HG03095 (cell line): ENCODE data around the gene SRGN.
"Not testable (repeated sequence)": the region's sequence is repeated elsewhere in the genome, so short reads cannot be mapped to it uniquely, and the experiment has no call there.

Experiments
- ATAC-seq: cut with Tn5 transposase; IDR thresholded peaks from one replicate; pipeline ENCODE4 v1.9.1; 2021; ENCODE audit warnings: moderate library complexity; ENCODE audit not compliant: unreplicated experiment

SRGN gene

DNA sequence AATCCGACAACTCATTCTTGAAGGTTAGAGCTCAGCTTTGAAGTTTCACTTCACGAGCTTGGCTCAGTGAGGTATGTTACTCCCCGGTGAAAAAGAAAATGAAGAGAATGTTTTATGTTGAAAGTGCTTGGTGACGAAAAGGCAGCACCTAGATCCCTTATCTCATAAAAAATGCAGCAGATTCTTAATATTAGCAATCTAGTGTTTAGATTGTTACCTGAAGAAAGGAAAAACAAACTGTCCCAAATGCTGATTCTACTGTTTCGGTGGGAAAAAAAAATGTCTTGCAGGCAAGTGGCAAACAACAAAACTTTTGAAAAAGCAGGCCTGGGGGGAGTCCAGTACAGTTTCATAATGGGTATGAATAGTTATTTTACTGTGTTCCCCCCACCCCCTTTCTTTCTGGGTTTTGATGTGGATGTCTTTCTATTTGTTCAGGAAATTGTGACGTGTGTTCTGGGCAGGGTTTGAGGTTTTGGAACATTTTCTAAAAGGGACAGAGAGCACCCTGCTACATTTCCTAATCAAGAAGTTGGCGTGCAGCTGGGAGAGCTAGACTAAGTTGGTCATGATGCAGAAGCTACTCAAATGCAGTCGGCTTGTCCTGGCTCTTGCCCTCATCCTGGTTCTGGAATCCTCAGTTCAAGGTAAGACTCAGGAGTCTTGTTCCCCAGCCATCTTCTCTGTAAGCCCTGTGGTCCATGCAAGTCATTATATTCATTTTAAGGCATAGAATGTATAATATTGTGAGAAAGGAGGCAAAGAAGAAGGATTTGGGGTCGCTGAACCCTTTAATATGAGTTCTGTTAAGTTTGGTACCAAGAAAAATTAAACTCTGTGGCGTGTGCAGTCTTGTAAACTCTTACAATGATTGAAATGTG is at the start of gene SRGN:
Gene SRGN, plus strand, starts transcription at position 514 of the 881 bp plus-strand sequence. Its CDS starts 55 bp downstream, at position 569.
- ATAC-seq: peak; percentile 56

GRCh38 chr10:69040904-69041303 is 47.0 kb upstream of the SRGN start:
- ATAC-seq: not testable (repeated sequence)

DNA sequence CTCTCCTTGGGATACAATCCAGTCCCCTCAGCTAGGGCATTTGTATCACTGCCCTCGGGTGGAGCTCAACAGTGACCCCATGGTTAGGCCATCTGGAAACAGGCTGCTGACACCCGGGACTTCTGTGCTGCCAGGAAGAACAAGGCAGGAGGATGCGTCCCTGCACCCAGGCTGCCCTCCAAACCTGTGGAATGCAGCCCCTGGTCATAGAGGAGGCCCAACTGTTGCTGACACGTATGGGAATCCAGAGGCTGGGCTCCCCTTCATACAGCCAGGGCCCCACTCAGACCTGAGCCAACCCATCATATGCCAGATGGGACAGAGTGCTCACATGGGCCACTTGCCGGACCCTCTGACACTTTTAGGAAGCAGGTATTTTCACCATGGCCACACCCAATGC is 45.5 kb upstream of the SRGN start:
- ATAC-seq: no peak

DNA sequence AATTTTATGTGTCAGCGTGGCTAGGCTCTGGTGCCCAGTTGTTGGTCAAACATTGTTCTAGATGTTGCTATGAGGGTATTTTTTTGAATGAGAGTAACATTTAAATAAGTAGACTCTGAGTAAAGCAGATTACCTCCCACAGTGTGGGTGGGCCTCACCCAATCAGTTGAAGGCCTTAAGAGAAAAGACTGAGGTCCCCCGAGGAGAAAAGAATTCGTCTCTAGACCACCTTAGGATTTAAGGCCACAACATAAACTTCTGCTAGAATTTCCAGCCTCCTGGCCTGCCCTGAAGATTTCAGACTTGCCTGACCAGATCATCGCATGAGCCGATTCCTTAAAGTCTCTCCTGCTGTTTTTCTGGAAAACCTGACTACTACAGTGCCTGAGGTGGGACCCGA is 45.1 kb upstream of the SRGN start:
- ATAC-seq: no peak

GRCh38 chr10:69043931-69044531 is 43.9 kb upstream of the SRGN start:
- ATAC-seq: no peak

- no peak for ATAC-seq
Observed at GRCh38 chr10:69044546-69044945, 43.4 kb upstream of the SRGN start.

DNA sequence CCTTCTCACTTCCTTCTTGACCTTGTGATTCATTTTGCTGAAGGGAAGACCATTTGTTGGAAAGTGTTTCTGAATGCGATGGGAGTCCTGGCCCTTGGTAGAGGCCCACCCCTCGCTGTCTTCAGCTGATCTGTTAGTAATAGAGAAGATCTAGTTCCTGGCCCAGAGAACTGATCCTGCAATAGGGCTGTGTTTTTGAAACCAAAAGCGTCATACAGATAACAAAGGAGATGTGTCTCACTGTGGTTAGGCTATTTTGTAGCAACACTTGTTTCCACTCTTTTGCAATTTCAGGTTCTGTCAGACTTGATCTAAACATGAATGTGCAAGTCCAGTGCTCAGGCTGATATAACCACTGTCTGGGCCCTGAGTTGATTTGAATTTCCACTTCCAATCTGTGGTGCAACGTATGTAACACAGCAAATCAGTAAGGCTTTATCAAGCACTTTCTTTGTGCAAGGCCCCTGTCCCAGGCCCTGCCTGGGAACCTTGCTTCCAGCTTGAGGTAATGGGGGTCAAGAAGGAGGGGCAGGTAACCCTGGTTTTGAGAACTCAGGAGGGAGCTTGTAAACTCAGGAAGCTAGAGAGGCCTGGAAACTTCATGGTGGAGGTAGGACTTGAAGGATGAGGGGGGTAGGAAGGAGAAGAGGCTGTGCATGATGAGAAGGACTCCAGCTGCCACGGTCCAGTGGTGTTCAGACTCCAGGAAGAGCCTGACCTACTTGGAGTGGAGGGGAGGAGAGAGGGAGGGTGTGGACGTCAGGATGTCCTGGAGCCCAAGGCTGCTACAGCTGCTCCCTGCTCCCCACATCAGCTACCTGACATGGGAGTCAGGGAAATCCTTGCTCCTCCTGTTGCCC is 42.2 kb upstream of the SRGN start:
- peak; percentile 58 for ATAC-seq

DNA sequence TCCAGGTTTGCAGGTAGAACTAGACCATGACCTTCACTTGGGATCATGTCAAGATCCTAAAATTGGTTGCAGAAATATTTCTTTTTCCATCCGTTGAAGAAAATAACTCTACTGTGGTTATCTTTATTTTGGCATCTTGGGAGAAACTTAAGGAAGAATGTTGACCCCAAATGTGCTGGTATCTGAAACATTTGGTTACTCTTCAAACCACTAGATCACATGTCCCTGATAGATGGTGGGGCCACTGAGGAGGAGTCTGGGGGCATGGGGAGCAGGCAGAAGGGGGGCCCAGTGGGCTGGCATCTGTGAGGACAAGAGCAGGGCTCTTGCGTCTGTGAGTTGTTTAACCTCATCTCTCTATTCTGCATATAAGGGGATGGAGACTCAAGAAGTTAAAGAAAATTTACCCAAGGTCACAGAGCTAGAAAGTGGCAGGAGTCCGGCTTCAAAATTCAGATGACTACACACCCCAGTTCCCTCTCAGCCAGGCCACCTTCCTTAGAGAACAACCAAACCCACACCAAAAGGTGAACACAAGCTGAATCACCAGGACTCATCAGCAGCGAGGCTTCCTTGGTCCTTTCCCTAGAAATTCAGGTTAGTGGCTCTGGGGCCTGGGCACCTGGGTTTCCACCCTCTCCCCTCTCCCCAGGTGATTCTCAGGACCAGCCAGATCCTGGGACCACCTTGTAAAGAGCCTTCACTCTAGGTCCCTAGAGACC is 40.6 kb upstream of the SRGN start:
- ATAC-seq: no peak

- ATAC-seq: no peak
Observed at GRCh38 chr10:69048103-69048502, 39.8 kb upstream of the SRGN start.

GRCh38 chr10:69049566-69049961 is 38.3 kb upstream of the SRGN start:
- no peak for ATAC-seq

- peak; percentile 34 for ATAC-seq
Observed at GRCh38 chr10:69051303-69051702, 36.6 kb upstream of the SRGN start.

DNA sequence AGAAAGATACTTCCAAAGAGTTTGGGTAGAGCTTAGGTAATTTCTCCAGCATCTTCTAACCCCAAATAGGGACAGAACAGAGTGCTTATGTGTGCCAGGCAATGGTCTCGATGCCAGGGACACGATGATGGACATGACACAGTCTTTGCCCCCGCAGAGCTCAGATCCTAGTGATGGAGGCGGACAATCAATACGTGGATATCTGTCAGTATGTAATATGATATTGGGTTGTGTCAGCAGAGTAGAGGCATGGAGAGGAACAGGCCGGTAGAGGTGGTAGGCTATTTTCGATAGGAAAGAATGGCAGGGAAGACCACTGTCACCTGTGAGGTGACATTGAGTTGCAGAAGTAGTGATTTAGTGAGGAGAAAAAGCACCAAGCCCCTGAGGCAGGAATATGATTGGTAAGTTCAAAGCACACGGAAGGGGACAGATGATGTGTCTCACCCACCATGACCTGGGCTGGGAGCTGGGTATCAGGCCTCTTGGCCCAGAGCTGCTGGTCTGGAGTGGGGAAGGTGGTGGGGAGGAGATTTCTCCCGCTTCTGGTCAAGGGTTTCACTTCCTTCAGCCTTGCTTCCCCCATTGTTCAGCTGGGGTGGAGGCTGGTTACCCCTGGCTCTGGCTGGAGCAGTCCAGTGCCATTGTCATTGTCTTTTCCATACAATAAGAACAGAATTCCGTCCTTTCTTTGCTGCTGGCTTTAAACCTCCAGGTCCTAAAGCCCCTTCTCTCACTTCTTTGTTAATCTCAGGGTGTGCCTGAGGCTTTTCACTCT is 36.0 kb upstream of the SRGN start:
- ATAC-seq: no peak

DNA sequence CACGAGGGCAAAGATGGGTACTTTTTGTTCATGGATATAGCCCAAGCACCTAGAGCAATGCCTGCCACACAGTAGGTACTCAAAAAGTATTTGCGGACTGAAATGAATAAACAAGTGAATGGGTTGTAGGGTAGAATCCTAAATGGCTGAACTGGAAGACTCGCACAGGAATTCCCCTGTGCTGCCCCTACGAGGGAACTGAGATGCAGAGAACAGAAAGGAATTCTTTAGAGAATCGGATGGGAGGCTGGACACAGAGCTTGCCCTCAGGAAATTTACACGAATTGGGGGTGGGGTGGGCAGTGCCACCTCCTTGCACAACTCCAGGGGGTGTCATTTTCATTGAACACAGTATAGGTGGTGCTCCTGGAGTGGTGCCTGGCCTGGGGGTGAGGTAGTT is 35.2 kb upstream of the SRGN start:
- ATAC-seq: no peak

- ATAC-seq: no peak
Observed at GRCh38 chr10:69055241-69055640, 32.7 kb upstream of the SRGN start.

DNA sequence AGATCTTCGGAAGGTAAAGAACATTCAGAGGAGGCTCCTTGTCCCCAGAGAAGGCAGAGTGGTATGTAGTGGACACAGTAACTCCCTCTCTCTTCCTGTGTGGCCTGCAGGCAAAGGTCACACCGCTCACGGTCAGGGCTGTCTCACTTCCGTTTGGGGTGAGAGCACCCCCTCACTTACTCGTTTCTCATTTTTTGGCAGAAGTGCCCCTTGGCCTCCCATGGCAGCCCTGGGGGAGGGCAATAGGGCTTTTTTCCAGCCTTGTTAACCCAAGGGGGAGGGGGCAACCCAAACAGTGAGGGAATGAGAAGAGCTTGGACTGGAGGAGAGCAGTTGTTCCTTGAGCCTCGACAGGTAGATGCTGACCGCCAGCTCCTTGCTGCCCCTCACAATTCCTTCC is 31.8 kb upstream of the SRGN start:
- ATAC-seq: no peak

DNA sequence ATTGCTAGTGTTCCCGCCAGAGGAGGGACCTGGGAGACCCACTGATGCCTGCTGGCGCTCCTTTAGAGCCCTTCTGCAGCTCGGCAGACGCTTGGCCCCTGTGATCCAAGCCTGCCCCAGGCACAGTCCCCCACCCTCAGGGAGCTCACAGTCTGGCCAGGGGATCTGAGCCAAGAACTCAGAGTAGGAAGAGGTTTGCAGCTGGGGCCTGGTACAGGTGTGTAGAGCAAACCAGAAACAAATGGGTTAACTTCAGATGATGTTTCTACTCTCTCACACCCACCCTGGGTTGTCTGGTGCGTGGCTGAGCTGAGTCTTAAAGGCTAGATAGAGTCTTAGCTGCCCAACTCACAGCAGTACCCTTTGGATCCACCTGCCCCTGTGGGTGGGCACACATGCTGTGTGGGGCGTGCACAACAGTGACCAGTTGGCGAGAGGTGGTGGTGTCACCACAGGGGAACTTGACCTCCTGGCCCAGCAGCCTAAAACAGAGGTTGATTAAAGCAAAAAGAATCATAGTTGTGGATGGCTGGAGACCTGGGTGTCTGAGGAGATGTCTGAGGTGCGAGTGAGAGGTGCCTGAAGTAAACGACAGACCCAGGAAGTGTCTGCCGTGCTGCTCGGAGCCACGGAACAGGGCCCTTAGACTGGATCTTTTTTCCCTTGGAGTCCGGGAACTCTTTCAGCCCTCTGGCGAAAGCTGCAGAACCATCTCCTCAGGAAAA is 31.2 kb upstream of the SRGN start:
- no peak for ATAC-seq

- ATAC-seq: no peak
Observed at GRCh38 chr10:69057261-69057950, 30.5 kb upstream of the SRGN start.

GRCh38 chr10:69057951-69058297 is 30.0 kb upstream of the SRGN start:
- ATAC-seq: no peak
